GM18909 (cell line): ENCODE results near the gene GPC2.
"Not testable (repeated sequence)": the region's sequence is repeated elsewhere in the genome, so short reads cannot be mapped to it uniquely, and the experiment has no call there.

ENCODE experiments used
- ATAC-seq: cut with Tn5 transposase; IDR thresholded peaks from one replicate; pipeline ENCODE4 v1.9.1; 2021; ENCODE audit warnings: mild to moderate bottlenecking; ENCODE audit not compliant: unreplicated experiment, poor library complexity

The GPC2 gene, protein sequence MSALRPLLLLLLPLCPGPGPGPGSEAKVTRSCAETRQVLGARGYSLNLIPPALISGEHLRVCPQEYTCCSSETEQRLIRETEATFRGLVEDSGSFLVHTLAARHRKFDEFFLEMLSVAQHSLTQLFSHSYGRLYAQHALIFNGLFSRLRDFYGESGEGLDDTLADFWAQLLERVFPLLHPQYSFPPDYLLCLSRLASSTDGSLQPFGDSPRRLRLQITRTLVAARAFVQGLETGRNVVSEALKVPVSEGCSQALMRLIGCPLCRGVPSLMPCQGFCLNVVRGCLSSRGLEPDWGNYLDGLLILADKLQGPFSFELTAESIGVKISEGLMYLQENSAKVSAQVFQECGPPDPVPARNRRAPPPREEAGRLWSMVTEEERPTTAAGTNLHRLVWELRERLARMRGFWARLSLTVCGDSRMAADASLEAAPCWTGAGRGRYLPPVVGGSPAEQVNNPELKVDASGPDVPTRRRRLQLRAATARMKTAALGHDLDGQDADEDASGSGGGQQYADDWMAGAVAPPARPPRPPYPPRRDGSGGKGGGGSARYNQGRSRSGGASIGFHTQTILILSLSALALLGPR

DNA sequence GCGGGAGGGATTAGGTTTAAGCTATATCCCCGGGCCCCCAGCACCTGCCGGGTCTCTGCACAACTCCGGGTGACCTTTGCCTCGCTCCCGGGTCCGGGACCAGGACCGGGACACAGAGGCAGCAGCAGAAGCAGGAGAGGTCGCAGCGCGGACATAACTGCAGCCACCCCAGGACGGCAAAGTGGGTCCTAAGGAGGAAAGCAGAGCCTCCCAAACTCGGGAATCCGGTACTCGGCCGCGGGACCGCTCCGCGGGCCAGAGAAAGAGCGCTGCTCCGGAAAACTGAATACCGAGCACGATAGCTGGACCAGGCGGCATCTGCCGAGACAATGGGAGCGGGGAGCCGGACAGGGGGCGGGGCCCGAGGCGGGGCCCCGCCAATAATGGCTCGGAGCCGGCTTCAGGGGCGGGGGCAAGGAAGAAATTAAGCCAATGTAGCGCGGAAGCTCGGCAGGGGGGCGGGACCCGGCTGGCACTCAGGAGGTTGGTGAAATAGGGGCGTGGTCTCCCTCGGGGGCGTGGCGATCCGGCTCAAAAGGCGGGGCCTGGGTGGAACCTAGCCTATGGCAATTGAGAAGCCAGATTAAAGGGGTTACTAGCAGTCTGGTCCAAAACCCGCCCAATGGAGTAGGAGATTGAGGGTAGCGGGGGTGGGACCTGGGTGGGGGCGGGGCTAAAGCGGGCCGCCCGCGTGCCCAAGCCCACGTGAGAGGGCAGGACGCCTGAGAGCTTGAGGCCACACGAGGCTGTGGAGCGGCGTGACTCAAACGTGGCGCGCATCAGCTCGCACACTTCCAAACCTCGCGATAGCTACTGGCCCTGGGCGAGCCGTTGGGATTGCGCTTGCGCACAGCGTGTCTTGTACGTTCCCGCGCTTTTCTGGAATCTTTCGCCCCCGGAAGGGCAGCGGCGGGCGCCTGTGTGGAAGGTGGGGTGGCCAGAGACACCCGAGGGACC, at the start of gene GPC2, which contains the start of gene STAG3:
GPC2 (minus strand) TSS at position 337 of the 957 bp plus-strand sequence; CDS start at position 155, 182 bp downstream.
STAG3 (plus strand) TSS at position 874 of the 957 bp plus-strand sequence. CDS start 2,639 bp downstream, outside the sequence.
- peak; percentile 86 for ATAC-seq

- not testable (repeated sequence) for ATAC-seq
Observed at GRCh38 chr7:100224891-100225290, 47.7 kb upstream of the GPC2 start.

- ATAC-seq: not testable (repeated sequence)
Observed at GRCh38 chr7:100223376-100223927, 46.3 kb upstream of the GPC2 start.

DNA sequence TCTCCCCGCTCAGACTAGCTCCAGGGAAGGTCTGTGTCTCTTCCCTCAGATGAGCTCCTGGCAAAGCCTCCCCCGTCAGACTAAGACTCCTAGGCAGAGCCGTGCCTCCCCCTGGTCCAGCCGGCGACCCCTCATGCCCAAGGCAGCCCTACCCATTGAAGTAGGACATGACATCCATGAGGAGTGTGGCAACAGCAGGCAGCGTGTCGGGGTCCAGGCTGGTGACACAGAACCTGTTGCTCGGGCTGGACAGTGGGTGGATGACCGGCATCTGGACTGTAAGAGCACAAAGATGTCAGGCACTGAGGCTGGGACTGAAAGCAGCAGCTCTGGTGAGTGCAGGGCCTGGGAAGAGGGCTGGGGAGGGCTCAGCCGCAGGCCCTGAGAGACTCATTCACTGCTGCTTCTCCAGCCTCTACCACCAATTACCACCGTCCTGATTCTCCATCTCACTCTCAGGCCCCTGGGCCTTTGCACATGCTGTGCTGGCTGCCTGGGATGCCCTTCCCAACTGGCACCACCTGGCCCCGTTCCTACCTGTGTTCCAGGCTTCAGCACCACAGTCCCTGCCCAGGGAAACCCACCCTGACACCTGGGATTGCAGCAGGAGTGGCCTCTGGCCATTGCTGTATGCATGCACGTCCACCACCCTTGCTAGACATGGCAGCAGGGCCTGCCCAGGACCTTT, 45.4 kb upstream of the GPC2 start:
- no peak for ATAC-seq

DNA sequence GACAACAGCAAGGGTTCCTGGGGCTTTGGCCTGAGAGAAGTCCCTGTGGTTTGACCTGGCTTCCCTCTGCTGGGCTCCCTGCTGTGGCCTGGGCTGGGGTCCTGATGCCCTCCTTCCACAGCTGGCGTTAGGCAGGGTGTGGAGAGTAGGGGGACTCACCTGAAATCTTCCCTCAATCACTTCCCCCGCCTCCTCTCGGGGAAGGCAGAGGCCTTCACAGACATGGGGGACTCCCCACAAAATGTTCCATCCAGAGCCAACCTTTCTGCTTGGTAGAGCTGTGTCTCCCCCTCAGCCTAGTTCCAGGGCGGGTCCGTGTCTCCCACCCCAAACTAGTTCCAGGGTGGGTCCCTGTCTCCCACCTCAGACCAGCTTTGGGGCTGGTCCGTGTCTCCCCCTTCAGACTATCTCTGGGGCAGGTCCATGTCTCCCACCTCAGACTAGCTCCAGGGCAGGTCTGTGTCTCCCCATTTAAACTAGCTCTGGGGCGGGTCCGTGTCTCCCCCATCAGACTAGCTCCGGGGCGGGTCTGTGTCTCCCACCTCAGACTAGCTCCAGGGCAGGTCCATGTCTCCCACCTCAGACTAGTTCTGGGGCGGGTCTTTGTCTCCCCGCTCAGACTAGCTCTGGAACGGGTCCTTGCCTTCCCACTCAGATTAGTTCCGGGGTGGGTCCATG, 44.7 kb upstream of the GPC2 start:
- ATAC-seq: no peak

DNA sequence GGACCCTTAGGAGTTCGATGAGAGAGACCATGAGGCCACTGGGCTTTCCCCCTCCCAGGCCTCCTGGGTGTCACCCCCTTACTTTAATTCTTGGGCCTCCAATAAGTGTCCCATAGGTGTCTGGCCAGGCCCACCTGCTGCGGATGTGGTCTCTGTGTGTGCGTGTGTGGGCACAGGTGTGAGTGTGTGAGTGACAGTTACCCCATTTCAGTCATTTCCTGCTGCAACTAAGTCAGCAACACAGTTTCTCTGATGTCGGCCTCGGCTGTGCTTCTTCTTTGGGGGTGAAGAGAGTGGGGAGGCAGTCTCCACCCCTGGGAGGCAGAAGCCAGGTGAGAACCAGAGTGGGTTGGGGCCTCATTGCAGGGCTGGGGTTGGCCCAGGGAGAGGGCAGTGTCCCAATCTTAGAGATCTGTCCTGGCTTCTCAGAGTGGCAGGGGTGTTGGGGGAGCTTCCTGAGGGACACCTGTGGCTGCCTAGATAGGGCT, 44.1 kb upstream of the GPC2 start:
- peak; percentile 52 for ATAC-seq

DNA sequence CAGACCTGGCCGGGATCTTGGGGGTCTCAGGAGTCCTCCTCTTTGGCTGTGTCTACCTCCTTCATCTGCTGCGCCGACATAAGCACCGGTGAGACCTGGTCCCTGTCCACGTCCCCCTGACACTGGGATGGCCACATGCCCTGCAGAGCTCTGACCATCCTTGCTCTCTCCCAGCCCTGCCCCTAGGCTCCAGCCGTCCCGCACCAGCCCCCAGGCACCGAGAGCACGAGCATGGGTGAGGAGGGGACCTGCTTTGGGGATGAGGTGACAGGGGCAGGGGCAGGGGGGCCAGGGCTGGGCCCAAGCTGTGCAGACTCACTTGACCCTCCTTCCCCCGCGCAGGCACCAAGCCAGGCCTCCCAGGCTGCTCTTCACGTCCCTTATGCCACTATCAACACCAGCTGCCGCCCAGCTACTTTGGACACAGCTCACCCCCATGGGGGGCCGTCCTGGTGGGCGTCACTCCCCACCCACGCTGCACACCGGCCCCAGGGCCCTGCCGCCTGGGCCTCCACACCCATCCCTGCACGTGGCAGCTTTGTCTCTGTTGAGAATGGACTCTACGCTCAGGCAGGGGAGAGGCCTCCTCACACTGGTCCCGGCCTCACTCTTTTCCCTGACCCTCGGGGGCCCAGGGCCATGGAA, 43.5 kb upstream of the GPC2 start:
- peak; percentile 11 for ATAC-seq

DNA sequence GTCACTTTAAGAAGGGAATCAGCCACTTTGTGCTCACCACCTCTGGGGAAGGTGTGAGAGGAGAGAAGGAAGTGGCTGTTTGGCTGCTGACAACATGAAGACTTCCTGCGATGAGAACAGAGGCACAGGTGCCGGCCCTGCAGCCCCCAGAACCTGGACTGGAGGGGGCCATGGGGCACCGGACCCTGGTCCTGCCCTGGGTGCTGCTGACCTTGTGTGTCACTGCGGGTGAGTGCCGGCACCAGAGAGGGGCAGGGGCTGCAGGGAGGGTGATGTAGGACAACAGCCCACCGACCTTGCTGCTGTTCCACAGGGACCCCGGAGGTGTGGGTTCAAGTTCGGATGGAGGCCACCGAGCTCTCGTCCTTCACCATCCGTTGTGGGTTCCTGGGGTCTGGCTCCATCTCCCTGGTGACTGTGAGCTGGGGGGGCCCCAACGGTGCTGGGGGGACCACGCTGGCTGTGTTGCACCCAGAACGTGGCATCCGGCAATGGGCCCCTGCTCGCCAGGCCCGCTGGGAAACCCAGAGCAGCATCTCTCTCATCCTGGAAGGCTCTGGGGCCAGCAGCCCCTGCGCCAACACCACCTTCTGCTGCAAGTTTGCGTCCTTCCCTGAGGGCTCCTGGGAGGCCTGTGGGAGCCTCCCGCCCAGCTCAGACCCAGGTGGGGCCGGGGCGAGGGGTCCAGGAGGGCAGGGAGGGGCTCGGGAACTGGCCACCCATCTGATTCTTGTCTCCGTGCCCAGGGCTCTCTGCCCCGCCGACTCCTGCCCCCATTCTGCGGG, 42.8 kb upstream of the GPC2 start, which contains the start of gene PVRIG:
PVRIG (plus strand) TSS at position 149 of the 785 bp plus-strand sequence; CDS start at position 171, 22 bp downstream.
- not testable (repeated sequence) for ATAC-seq

DNA sequence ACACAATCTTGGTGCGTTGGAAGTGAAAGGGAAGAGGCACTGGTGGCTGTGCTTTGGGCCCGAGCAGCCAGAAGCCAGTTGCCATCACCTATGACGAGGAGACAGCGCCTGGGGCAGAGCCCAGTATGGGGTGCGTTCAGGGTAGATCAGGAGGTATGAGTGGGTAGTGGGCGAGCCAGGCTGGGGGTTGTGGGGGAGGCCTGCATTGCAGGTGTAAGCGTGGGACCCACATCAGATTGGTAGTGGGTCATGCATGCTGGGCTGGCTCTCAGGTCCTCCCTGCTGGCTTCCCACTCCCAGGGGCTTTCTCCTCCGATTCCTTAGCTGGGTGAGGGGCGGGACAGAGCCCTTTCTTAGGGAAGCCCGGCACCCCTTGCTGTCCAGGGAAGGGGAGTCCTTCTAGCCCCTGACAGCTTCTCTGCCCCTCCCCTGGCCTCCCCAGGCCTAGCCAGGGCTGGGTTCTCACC, 42.1 kb upstream of the GPC2 start:
- no peak for ATAC-seq

- peak; percentile 13 for ATAC-seq
Observed at GRCh38 chr7:100217934-100218333, 40.8 kb upstream of the GPC2 start.

- no peak for ATAC-seq
Observed at GRCh38 chr7:100215895-100216294, 38.7 kb upstream of the GPC2 start.

- not testable (repeated sequence) for ATAC-seq
Observed at GRCh38 chr7:100214356-100214755, 37.2 kb upstream of the GPC2 start.

- no peak for ATAC-seq
Observed at GRCh38 chr7:100213672-100214071, 36.5 kb upstream of the GPC2 start.

GRCh38 chr7:100212631-100213286, 35.6 kb upstream of the GPC2 start:
- no peak for ATAC-seq

GRCh38 chr7:100211342-100211780, 34.2 kb upstream of the GPC2 start:
- no peak for ATAC-seq

GRCh38 chr7:100210805-100211204, 33.6 kb upstream of the GPC2 start:
- no peak for ATAC-seq

DNA sequence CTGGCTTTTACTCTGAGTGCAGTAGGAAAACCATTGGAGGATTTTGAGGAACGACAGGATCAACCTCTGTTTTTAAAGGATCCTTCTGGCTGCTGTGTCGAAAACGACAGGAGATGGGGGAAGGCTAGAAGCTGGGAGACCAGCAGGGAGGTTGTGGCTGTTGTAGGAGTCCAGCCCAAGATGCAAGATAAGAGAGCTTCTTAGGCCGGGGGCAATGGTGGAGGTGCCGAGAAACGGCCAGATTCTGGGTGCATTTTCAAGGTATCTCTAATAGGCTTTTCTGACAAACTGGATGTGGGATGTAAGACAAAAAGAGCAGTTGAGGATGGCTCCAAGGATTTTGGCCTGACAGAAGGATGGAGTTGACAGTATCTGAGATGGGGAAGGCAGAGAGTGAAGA, 32.3 kb upstream of the GPC2 start:
- no peak for ATAC-seq
